Measurements from ENCODE around the gene AURKAIP1. TPM values are rescaled to one million over a fixed set of nuclear protein-coding genes. Genes with fewer than 3 reads are reported as not detected.

The AURKAIP1 gene
- total and polyA plus RNA-seq, 2 of the 13 experiments (the other 11 are each of a cell fraction or from before 2014, with no cell fraction given) = 69.5 to 175 TPM

GRCh38 chr1:1358433-1359271, 16.4 kb downstream of the AURKAIP1 start, which contains the start of gene MXRA8 (continued):
- TF ChIP-seq ZSCAN25 (CRISPR knock-in tag; IDR thresholded peaks at IDR 0.05) (peak; percentile 20; the same call in 1 of the 2 replicates), HOMEZ (CRISPR knock-in tag; IDR thresholded peaks at IDR 0.05; ENCODE audit: low read depth) (0 out of 2 replicates have a peak, but pooled peaks have one; percentile 10), MIER2 (CRISPR knock-in tag; IDR thresholded peaks at IDR 0.05) (0 out of 2 replicates have a peak, but pooled peaks have one; percentile 17), BRF2 (CRISPR knock-in tag; IDR thresholded peaks at IDR 0.05) (no peak), ZNF687 (CRISPR knock-in tag; IDR thresholded peaks at IDR 0.05) (peak; percentile 84), ZNF275 (CRISPR knock-in tag; IDR thresholded peaks at IDR 0.05; ENCODE audit: borderline replicate concordance) (peak; percentile 74; the same call in 1 of the 2 replicates), KDM5B (CRISPR knock-in tag; IDR thresholded peaks at IDR 0.05; ENCODE audit: borderline replicate concordance) (0 out of 2 replicates have a peak, but pooled peaks have one; percentile 12), CHD2 (IDR thresholded peaks at IDR 0.05; ENCODE audit: low read depth, low read length) (no peak), ARID5B (CRISPR knock-in tag; IDR thresholded peaks at IDR 0.05) (peak; percentile 41; the same call in 1 of the 2 replicates), GATAD2A (CRISPR knock-in tag; IDR thresholded peaks at IDR 0.05) (peak; percentile 51), SP5 (CRISPR knock-in tag; IDR thresholded peaks at IDR 0.05; ENCODE audit: borderline replicate concordance, low read depth) (peak; percentile 50; the same call in 1 of the 2 replicates), POLR2AphosphoS5 (IDR thresholded peaks at IDR 0.05; ENCODE audit: low read depth, low read length) (peak; percentile 44; the same call in 1 of the 2 replicates), SMYD3 (CRISPR knock-in tag; IDR thresholded peaks at IDR 0.05) (no peak)
